Measurements from ENCODE around the gene WFDC10B. TPM values are rescaled to one million over a fixed set of nuclear protein-coding genes. Genes with fewer than 3 reads are reported as not detected.

The WFDC10B gene
- total and polyA plus RNA-seq, 2 donors (not counting 3 experiments of a cell fraction or from before 2014, with no cell fraction given) = not detected

GRCh38 chr20:45701873-45702272 is 2.9 kb downstream of the WFDC10B start, which contains the start of gene WFDC13:
WFDC13 (plus strand) TSS chr20:45702038; CDS start chr20:45702124, 86 bp downstream.
- Histone ChIP-seq H4K20me1 (replicated peaks; ENCODE audit: control insufficient read depth, extremely low read depth, insufficient read depth, low read length) (no peaks in the 10 kb centered on the region), H3K9me1 (replicated peaks; ENCODE audit: control insufficient read depth, extremely low read depth, insufficient read depth, low read length) (no peaks in the 10 kb centered on the region), H2AFZ (ENCODE audit: low read depth, low read length) (no peak within 1 kb of the TSS), H3K4me1 (ENCODE audit: control insufficient read depth, extremely low read depth, insufficient read depth, low read length) (no peaks in the 10 kb centered on the region), H3K79me2 (ENCODE audit: control insufficient read depth, insufficient read depth, low read length) (no peaks in the 10 kb centered on the region), H3K27ac (ENCODE audit: insufficient read depth, low read depth, low read length) (no peak within 1 kb of the TSS), H3K27me3 (ENCODE audit: control insufficient read depth in 2 of 2, insufficient read depth in 2 of 2, low read length in 2 of 2) (no peaks in the 10 kb centered on the region), H3K9me3 (replicated peaks; ENCODE audit: control insufficient read depth, insufficient read depth, low read length) (no peaks in the 10 kb centered on the region), H3K4me3 (replicated peaks in 1 of 3; ENCODE audit: insufficient read depth in 1 of 3, low read depth in 1 of 3, low read length in 3 of 3) (no peak within 1 kb of the TSS), H3K9ac (replicated peaks; ENCODE audit: extremely low read depth, insufficient read depth, low read length) (no peak within 1 kb of the TSS), H3K36me3 (ENCODE audit: control insufficient read depth in 2 of 2, extremely low read depth in 1 of 2, insufficient read depth in 2 of 2, low read length in 2 of 2) (no peaks in the 10 kb centered on the region), H3K4me2 (ENCODE audit: insufficient read depth, low read length) (no peak within 1 kb of the TSS)
- ChIA-PET POLR2A (no interaction called here), CTCF (no interaction called here)
- TF ChIP-seq FOS (IDR thresholded peaks at IDR 0.05; ENCODE audit: borderline replicate concordance, insufficient read depth, low read length) = no peak
- no peak for TF ChIP-seq GATA2 (IDR thresholded peaks at IDR 0.05; ENCODE audit: insufficient read depth, insufficient read length, low read depth, low read length)
- no peak for TF ChIP-seq POLR2AphosphoS5 (IDR thresholded peaks at IDR 0.05; ENCODE audit: insufficient read depth, low read depth, low read length)
- TF ChIP-seq MYC (IDR thresholded peaks at IDR 0.05; ENCODE audit: low read depth, low read length) = no peak
- TF ChIP-seq CTCF (IDR thresholded peaks at IDR 0.05; ENCODE audit: extremely low read depth in 1 of 2, insufficient read depth in 1 of 2, low read depth in 1 of 2, low read length in 2 of 2) = no peak
- TF ChIP-seq EZH2 (IDR thresholded peaks at IDR 0.05; ENCODE audit: borderline replicate concordance, low read depth, low read length, severe bottlenecking) = no peak
- TF ChIP-seq JUN (IDR thresholded peaks at IDR 0.05; ENCODE audit: borderline replicate concordance, insufficient read depth, insufficient read length, low read depth) = no peak
- no peak for TF ChIP-seq POLR2A (IDR thresholded peaks at IDR 0.05; ENCODE audit: low read depth, low read length)
- TF ChIP-seq MAX (IDR thresholded peaks at IDR 0.05; ENCODE audit: insufficient read depth, insufficient read length) = no peak
- DNase-seq (ENCODE audit: low read depth, low spot score) (no peak), FAIRE-seq (no peak)
- intact Hi-C loops (cut with micrococcal nuclease) (no loop called here), dilution Hi-C loops (cut with MboI; ENCODE audit: extremely low pct_ligation_motif_present, low sequenced_read_pairs) (no loop called here)
- no TSS peak for BruUV-seq (replicated peaks)

Data from endothelial cell of umbilical vein (primary cell).